NCI-H2029 treated with DMSO at 0.1 percent for 48 hours (cell line): ENCODE results near the gene BICDL2.
"Not testable (repeated sequence)": the region's sequence is repeated elsewhere in the genome, so short reads cannot be mapped to it uniquely, and the experiment has no call there.

ENCODE experiments used
- DNase-seq: peaks from one replicate; lab custom pipeline; 2025; lab: John Stamatoyannopoulos, UW

The BICDL2 gene, protein sequence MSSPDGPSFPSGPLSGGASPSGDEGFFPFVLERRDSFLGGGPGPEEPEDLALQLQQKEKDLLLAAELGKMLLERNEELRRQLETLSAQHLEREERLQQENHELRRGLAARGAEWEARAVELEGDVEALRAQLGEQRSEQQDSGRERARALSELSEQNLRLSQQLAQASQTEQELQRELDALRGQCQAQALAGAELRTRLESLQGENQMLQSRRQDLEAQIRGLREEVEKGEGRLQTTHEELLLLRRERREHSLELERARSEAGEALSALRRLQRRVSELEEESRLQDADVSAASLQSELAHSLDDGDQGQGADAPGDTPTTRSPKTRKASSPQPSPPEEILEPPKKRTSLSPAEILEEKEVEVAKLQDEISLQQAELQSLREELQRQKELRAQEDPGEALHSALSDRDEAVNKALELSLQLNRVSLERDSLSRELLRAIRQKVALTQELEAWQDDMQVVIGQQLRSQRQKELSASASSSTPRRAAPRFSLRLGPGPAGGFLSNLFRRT

DNA sequence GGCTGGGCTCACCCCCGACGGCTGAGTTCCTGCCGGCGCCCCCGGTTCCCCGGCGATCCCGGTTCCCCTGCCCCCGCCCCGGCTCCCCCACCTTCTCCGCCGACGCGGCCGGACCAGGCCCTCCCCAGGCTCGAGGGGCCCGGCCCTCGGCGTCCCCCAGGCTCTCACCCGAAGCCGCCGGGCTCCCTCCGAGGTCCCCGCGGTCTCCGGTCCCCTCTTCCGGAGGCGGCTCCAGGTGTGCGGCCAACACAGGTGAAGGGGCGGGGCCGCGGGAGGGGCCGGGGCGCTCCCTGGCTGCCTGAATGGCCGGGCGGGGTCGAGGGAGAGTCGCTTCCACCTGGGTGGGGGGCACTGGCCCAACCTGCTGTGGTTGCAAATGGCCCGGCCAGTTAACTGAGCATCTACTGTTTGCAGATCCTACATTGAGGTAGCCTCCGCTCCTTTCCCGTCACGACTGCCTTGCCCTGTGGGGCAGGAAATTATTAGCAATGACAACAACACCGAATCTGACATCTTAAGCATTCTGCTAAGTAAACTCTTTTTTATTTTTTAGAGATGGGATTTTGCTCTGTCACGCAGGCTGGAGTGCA lies at the start of gene BICDL2:
Gene BICDL2, minus strand, starts transcription at position 219 of the 590 bp plus-strand sequence. CDS start 1,448 bp downstream, outside the sequence.
- no peak for DNase-seq

DNA sequence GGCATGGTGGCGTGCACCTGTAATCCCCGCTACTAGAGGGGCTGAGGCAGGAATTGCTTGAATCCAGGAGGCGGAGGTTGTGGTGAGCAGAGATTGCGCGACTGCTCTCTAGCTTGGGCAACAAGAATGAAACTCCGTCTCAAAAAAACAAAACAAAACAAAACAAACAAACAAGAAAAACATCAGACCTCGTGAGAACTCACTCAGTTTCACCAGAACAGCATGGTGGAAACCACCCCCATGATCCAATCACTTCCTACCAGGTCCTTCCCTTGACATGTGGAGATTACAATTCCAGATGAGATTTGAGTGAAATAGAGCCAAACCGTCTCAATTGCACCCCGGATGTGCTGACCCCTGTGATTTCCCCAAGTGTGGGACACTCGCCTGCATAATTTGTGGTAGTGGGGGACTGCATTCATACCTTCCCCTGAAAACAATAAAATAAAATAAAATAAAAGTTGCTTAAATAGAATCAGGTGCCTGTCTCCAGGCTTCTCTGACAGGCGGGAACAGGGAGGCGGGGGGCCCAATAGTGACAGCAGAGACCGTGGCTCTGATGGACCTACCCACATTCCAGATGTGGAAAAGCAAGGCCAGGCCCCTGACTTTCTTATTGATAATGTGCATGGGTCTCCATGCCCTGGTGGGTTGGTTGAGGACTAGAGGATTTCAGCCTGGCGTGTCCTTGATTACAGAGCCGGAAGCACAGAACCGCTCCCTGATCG lies 49.3 kb upstream of the BICDL2 start:
- DNase-seq: no peak

DNA sequence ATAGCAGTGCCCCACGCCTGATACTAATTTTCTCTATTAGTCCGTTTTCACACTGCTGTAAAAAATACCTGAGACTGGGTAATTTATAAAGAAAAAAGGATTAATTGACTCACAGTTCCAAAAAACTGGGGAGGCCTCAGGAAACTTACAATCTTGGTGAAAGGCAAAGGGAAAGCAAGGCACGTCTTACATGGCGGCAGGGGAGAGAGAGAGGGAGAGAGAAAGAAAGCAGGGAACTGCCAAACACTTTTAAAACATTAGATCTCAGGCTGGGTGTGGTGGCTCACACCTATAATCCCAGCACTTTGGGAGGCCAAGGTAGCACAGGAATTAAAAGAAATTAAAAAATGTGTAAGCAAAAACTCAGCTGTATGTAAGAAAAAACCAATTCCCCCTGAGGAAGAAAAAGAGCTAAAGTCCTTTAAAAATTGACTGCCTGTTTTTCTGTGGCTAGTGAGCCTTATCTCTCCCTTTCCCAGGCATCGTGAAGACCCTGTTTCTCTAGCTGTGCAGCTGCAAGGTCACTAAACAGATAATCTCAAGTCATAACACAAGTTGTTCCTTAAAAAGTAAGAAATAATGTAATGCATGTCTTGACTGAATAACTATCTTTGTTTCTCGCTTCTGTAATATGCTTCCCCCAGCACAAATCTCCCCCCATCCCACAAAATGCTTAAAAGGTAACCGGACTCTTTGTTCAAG lies 48.4 kb upstream of the BICDL2 start:
- no peak for DNase-seq

DNA sequence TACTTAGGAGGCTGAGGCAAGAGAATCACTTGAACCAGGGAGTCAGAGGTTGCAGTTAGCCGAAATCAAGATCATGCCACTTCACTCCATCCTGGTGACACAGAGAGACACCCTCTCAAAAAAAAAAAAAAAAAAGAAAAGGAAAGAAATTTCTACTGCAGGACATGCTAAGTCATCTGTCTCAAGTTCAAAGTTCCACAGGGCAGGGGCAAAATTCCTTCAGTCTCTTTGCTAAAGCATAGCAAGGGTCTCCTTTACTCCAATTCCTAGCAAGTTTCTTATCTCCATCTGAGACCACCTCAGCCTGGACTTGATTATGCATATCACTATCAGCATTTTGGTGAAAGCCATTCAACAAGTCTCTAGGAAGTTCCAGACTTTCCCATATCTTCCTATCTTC lies 47.7 kb upstream of the BICDL2 start:
- no peak for DNase-seq

DNA sequence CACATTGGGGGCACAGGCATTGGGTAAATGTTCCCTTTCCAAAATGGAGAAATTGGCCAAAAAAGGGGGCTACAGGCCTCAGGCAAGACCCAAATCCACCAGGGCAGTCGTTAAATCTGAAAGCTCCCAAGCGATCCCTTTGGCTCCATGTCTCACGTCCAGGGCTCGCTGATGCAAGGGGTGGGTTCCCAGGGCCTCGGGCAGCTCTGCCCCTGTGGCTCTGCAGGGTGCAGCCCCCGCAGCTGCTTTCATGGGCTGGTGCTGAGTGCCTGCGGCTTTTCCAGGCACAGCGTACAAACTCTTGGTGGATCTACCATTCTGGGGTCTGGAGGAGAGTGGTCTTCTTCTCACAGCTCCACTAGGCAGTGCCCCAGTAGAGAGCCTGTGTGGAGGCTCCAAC lies 46.7 kb upstream of the BICDL2 start:
- DNase-seq: not testable (repeated sequence)

DNA sequence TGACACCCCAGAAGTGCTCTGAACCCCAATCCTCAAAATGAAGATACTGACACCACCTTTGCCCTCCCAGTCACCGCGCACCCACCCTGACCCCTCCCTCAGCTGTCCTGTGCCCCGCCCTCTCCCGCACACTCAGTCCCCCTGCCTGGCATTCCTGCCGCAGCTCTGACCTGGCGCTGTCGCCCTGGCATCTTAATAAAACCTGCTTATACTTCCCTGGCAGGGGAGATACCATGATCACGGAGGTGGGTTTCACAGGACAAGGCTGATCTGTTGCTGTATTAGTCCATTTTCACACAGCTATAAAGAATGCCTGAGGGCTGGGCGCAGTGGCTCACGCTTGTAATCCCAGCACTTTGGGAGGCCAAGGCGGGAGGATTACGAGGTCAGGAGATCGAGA lies 45.2 kb upstream of the BICDL2 start:
- not testable (repeated sequence) for DNase-seq

DNA sequence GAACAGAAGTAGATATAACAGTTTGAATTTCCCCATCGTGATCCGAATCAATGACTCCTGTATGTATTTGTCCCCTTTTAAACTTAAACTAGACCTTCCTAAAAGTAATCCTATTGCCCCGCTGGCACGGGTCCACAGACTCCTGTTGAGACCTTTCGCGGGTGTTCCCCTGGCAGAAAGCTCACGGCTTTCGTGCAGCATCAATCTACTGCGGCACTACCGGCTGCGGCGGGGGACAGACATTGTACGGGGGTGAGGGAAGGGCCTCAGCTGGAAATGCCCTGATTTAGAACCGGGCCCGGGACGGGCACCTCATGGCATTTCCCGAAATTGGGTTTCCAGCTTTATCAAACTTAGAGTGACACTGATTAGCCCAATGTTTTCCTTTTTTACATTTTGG lies 43.3 kb upstream of the BICDL2 start:
- DNase-seq: no peak

DNA sequence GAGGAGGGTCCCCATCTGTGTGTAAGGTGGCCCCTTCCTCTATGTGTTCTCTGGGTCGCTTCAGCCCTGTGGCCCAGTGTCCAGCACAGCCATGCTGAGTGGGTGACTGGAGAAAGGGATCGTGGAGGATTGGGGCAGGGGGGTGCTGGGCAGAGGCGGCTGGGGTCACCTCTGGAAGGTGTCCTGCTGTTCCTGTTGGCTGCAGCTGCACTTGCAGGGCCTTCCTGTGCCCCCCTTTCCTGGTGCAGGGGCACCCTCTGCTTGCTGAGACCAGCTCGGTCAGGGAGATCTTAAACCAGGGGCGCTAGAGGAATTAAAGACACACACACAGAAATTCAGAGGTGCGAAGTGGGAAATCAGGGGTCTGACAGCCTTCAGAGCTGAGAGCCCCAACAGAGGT lies 39.8 kb upstream of the BICDL2 start:
- DNase-seq: no peak

DNA sequence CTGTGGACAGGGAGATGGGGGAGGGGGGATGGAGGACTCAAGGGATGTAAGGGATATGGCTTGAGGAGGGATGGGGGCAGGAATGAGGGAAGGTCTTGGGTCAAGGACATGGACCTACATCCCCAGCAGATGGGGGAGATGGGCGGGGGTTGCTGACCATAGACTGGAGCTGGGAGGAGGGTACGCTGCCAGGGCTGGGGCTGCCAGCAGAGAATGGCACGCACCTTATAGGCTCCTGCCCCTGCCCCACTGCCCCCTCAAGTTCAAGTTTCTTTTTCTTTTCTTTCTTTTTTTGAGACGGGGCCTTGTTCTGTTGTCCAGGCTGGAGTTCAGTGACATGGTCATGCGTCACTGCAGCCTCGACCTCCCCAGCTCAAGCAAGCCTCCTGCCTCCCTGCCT lies 39.2 kb upstream of the BICDL2 start:
- DNase-seq: not testable (repeated sequence)

DNA sequence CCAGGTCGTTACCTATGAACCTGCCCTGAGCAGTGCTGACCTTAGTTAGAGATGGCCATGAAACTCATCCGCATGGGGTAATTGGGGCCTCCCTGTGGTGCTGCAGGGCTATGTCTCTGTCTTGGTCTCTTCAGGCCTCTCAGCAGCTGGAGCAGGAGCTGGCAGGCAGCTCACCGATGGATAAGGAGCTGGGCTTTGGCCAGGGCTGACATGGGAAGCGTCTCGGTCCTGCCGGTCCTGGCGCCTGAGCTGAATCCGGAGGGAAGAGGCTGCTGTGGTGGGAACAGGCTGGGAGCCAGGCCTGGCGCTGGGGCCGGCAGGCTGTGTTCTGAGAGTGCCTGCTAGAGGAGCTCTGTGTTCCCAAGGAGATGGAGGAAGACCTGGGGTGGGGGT lies 38.8 kb upstream of the BICDL2 start:
- no peak for DNase-seq

DNA sequence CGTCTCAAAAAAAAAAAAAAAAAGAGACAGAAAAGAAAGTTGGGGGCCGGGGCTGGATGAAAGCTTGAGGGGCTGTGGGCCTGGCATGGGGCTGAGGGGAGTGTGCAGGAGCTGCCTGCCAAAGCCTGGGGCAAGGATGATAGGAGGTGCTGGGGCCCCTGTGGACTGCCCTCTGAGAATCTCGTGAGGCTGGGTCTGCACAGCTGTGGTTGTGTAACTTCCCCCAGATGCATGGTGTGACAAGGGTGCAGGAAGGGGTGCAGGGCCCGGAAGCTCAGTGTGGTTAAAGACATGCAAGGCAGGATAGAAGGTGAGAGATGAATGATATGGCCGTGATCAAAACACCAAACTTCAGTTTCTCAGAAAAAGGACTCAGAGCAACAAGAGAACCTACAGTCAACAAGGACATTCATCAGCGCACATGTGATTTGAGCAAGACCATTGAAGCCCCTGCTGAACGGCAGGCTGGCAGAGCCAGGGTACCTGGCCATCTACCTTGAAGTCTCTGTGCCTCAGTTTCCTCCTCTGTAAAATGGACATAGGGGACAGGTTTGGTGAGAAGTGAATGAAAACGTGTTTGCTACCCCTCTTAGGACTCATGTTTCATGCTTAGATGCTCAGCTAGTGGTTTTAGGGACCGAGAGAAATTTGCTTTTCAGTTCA lies 38.2 kb upstream of the BICDL2 start:
- DNase-seq: no peak

DNA sequence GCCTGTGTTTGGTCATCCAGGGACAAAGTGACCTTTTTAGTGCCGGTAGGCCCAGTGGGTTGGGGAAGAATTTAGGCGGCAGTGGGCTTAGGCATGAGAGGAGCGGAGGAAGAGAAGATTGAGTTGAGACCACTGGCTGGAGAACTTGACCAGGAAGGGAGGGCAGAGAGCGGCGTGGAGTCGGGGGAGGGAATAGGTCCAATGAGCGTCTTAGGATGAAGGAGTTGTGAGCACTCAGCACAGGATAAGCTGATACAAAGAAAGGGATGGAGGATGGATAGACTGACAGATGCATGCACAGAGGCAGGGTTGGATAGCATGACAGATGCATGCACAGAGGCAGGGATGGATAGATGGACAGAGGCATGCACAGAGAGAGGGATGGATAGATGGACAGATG lies 36.7 kb upstream of the BICDL2 start:
- no peak for DNase-seq

DNA sequence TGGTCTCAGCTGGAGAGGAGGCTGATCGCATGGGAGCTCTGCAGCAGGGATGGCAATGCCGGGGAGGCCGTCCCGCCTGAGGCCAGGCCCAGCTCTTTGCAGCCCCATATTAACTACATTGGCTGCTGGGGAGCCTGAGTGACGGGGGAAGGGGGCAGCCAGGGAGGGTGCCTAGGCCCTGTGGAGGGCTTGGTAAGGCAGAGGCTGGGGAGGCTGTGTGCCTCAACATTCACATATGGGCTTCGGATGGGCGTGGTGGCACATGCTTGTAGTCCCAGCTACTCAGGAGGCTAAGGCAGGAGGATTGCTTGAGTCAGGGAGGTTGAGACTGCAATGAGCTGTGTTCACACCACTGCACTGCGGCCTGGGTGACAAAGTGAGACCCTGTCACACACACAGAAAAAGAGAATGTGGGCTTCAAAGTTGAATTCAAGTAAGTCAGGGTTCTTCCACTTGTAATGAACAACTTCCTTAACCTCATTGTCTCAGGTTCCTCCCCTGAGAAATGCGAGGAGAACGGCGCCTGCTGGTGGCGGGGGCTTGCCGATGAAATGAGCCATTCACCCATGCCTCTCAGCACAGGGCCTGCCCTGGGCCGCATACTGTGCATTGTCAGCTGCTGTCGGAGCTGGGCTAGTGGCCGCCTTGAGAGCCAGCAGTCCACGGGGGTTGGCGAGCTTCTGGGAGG lies 36.0 kb upstream of the BICDL2 start:
- not testable (repeated sequence) for DNase-seq

DNA sequence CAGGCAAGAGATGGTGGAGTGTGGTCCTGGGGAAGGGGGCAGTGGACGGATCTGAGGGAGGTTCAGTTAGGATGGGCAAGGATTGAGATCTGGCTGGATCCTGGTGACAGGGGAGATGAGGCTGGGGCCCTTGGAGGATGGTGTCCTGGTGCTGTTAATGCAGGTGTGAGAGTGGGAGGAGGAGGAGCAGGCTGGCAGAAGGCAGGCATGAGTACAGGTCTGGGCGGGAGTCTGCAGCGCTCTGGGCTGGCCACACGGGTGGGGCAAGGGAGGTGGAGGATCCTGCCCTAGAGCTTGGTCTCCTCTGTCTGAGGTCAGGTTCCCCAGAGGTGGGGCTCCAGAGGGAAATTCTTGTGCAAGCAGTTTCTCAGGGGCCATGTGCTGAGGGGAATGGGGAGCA lies 35.4 kb upstream of the BICDL2 start:
- not testable (repeated sequence) for DNase-seq

DNA sequence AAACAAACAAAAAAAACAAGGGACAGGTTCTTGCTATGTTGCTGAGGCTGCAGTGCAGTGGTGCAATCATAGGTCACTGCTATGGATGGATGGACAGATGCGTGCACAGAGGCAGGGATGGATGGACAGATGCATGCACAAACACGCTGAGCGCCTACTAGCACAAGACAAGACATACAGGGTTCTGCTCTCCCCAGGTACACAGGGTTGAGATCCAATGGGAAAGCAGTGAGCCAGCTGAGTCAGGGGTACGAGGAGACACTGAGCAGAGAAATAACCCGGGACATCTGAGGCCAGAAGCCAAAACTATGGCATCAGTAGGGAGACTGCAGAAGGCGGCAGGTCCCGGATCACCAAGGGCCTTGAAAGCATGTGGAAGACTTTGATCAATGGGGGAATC lies 34.9 kb upstream of the BICDL2 start:
- DNase-seq: no peak

DNA sequence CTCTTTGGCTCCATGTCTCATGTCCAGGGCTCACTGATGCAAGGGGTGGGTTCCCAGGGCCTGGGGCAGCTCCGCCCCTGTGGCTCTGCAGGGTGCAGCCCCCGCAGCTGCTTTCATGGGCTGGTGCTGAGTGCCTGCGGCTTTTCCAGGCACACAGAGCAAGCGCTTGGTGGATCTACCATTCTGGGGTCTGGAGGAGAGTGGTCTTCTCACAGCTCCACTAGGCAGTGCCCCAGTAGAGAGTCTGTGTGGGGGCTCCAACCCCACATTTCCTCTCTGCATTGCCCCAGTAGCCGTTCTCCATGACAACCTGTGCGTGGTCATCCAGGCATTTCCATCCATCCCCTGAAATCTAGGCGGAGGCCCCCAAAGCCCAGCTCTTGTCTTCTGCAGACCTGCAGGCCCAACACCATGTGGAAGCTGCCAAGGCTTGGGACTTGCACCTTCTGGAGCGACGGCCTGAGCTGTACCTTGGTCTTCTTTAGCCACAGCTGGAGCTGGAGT lies 33.9 kb upstream of the BICDL2 start:
- DNase-seq: no peak

DNA sequence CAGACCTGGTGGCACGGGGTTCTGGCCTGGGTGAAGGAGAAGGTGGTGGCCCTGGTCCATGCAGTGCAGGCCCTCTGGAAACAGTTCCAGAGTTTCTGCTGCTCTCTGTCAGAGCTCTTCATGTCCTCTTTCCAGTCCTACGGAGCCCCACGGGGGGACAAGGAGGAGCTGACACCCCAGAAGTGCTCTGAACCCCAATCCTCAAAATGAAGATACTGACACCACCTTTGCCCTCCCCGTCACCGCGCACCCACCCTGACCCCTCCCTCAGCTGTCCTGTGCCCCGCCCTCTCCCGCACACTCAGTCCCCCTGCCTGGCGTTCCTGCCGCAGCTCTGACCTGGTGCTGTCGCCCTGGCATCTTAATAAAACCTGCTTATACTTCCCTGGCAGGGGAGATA lies 32.4 kb upstream of the BICDL2 start:
- not testable (repeated sequence) for DNase-seq

DNA sequence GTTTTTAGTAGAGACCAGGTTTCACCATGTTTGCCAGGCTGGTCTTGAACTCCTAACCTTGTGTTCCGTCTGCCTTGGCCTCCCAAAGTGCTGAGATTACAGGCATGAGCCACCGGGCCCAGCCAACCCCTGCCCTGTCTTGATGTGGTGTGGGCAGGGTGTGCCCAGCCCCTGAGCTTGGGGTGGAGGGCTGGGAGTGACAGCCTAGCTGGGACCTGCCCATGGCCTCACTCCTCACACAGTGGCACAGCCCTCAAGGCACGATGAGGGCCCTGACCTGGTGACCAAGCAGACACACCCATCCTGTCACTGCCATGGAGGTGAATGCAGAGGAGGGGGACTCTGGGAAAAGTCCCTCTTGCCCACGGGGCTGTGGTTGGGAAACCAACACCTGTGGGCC lies 31.7 kb upstream of the BICDL2 start:
- no peak for DNase-seq

DNA sequence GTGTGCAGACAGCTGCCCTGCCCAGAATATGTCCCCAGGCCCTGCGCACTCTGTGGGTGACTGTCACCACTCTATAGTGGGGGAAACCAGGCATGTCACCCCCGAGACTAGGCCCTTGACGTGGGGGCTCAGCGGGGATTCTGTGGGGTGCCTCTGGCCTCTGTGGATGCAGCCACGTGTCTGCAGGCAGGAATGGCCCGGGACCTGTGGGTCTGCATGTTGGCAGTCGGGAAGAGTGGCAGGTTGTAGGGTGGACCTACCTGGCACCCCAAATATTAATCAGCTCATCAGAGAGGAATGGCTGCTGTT lies 29.6 kb upstream of the BICDL2 start:
- no peak for DNase-seq

DNA sequence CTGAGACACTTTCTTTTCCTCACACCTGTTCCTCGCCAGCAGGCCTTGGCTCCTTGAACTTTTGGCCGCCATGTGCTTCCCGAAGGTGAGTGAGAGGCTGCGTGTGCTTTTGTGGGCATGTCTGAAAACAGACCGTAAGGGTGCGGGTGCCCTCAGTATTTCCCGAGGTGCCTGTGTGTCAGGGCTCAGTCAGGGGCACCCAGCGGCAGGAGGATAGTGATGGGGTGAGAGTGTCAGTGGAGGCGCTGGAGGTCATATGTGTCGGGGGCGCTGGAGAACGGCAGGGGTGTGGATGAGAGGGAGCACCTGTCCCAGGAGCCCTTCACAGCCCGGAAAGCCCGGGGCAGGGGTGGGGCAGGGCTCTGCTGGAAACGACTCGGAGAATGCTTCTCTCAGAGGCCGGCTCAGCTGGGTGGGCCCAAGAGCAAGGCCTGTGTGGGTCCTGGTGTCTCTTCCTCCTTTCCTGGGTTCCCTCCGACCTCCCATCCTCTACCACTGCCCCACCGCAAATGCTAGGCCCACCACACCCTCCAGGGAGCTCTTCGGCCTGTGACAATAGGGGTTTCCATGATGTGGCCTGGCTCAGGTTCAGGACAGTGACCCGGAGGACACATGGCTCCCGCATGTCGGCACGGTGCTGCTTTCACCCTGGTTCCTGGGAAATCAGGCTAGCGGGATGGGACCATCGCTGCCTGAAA lies 29.1 kb upstream of the BICDL2 start:
- no peak for DNase-seq
